ENCODE data around the gene MAF. TPM values are rescaled to one million over a fixed set of nuclear protein-coding genes. Genes with fewer than 3 reads are reported as not detected.

The MAF gene
- polyA plus RNA-seq, 1 donor from 2014 or later, result 2.1 TPM

- H3K27me3 ChIP-seq (ENCODE audit: insufficient read depth, low read depth, low read length), result no peaks in the 10 kb centered on the region
- H3K9ac ChIP-seq (ENCODE audit: low read length), result no peak overlapping the region
- H3K4me2 ChIP-seq (ENCODE audit: low read length), result no peak overlapping the region
- no peaks in the 10 kb centered on the region for H3K79me2 ChIP-seq (replicated peaks; ENCODE audit: insufficient read depth, low read length)
- no peaks in the 10 kb centered on the region for H3F3A ChIP-seq (ENCODE audit: insufficient read depth, low read length, poor library complexity, severe bottlenecking)
- no peaks in the 10 kb centered on the region for H4K20me1 ChIP-seq (ENCODE audit: insufficient read depth)
- no peak overlapping the region for H2AFZ ChIP-seq (ENCODE audit: low read depth, low read length)
- H3K9me2 ChIP-seq (ENCODE audit: insufficient read depth, low read length), result no peaks in the 10 kb centered on the region
- H3K9me3 ChIP-seq (ENCODE audit: low read length), result no peaks in the 10 kb centered on the region
- no peak for TF ChIP-seq TAF1 (IDR thresholded peaks at IDR 0.05; ENCODE audit: low read depth)
- TF ChIP-seq EP300 (conservative IDR thresholded peaks at IDR 0.05; ENCODE audit: poor library complexity, severe bottlenecking), result no peak
- H3K4me3 ChIP-seq (ENCODE audit: low read length), result no peak overlapping the region
- no peak overlapping the region for H3K27ac ChIP-seq (ENCODE audit: low read length)
- H3K36me3 ChIP-seq (ENCODE audit: insufficient read depth, low read length), result no peaks in the 10 kb centered on the region
Measured at GRCh38 chr16:79557421-79557820, 43.1 kb downstream of the MAF start.

GRCh38 chr16:79554912-79555311 lies 45.6 kb downstream of the MAF start:
- no peaks in the 10 kb centered on the region for H3K79me2 ChIP-seq (replicated peaks; ENCODE audit: insufficient read depth, low read length)
- H3K36me3 ChIP-seq (ENCODE audit: insufficient read depth, low read length), result no peaks in the 10 kb centered on the region
- H3K9ac ChIP-seq (ENCODE audit: low read length), result no peak overlapping the region
- H3K4me2 ChIP-seq (ENCODE audit: low read length), result no peak overlapping the region
- H3F3A ChIP-seq (ENCODE audit: insufficient read depth, low read length, poor library complexity, severe bottlenecking), result no peaks in the 10 kb centered on the region
- H4K20me1 ChIP-seq (ENCODE audit: insufficient read depth), result no peaks in the 10 kb centered on the region
- no peak overlapping the region for H2AFZ ChIP-seq (ENCODE audit: low read depth, low read length)
- no peak overlapping the region for H3K27ac ChIP-seq (ENCODE audit: low read length)
- H3K27me3 ChIP-seq (ENCODE audit: insufficient read depth, low read depth, low read length), result no peaks in the 10 kb centered on the region
- H3K9me2 ChIP-seq (ENCODE audit: insufficient read depth, low read length), result no peaks in the 10 kb centered on the region
- no peaks in the 10 kb centered on the region for H3K9me3 ChIP-seq (ENCODE audit: low read length)
- H3K4me3 ChIP-seq (ENCODE audit: low read length), result no peak overlapping the region
- TF ChIP-seq EZH2 (IDR thresholded peaks at IDR 0.05; ENCODE audit: borderline replicate concordance, insufficient read depth, low read length, poor library complexity, severe bottlenecking) (no peak), SMC3 (conservative IDR thresholded peaks at IDR 0.05; ENCODE audit: poor library complexity) (no peak), EP300 (conservative IDR thresholded peaks at IDR 0.05; ENCODE audit: poor library complexity, severe bottlenecking) (no peak), CTCF (IDR thresholded peaks at IDR 0.05; ENCODE audit: poor library complexity, severe bottlenecking) (no peak), TAF1 (IDR thresholded peaks at IDR 0.05; ENCODE audit: low read depth) (no peak), MXI1 (conservative IDR thresholded peaks at IDR 0.05; ENCODE audit: poor library complexity, severe bottlenecking) (no peak), REST (IDR thresholded peaks at IDR 0.05; ENCODE audit: borderline replicate concordance) (no peak), RAD21 (conservative IDR thresholded peaks at IDR 0.05) (no peak), POLR2AphosphoS5 (IDR thresholded peaks at IDR 0.05) (no peak)

- no peaks in the 10 kb centered on the region for H3K79me2 ChIP-seq (replicated peaks; ENCODE audit: insufficient read depth, low read length)
- H3K4me3 ChIP-seq (ENCODE audit: low read length), result no peak overlapping the region
- H3F3A ChIP-seq (ENCODE audit: insufficient read depth, low read length, poor library complexity, severe bottlenecking), result no peaks in the 10 kb centered on the region
- H2AFZ ChIP-seq (ENCODE audit: low read depth, low read length), result no peak overlapping the region
- no peak for TF ChIP-seq MXI1 (conservative IDR thresholded peaks at IDR 0.05; ENCODE audit: poor library complexity, severe bottlenecking)
- no peak for TF ChIP-seq POLR2AphosphoS5 (IDR thresholded peaks at IDR 0.05)
- no peak for TF ChIP-seq TAF1 (IDR thresholded peaks at IDR 0.05; ENCODE audit: low read depth)
- no peak for TF ChIP-seq EZH2 (IDR thresholded peaks at IDR 0.05; ENCODE audit: borderline replicate concordance, insufficient read depth, low read length, poor library complexity, severe bottlenecking)
- TF ChIP-seq RAD21 (conservative IDR thresholded peaks at IDR 0.05), result no peak
- no peak for TF ChIP-seq EP300 (conservative IDR thresholded peaks at IDR 0.05; ENCODE audit: poor library complexity, severe bottlenecking)
- no peak for TF ChIP-seq CTCF (IDR thresholded peaks at IDR 0.05; ENCODE audit: poor library complexity, severe bottlenecking)
- no peak for TF ChIP-seq REST (IDR thresholded peaks at IDR 0.05; ENCODE audit: borderline replicate concordance)
- TF ChIP-seq SMC3 (conservative IDR thresholded peaks at IDR 0.05; ENCODE audit: poor library complexity), result no peak
- no peak overlapping the region for H3K9ac ChIP-seq (ENCODE audit: low read length)
- no peaks in the 10 kb centered on the region for H3K27me3 ChIP-seq (ENCODE audit: insufficient read depth, low read depth, low read length)
- no peak overlapping the region for H3K4me2 ChIP-seq (ENCODE audit: low read length)
- H3K27ac ChIP-seq (ENCODE audit: low read length), result no peak overlapping the region
- no peaks in the 10 kb centered on the region for H4K20me1 ChIP-seq (ENCODE audit: insufficient read depth)
- H3K9me3 ChIP-seq (ENCODE audit: low read length), result peaks cover 2% of the 10 kb centered on the region
- H3K36me3 ChIP-seq (ENCODE audit: insufficient read depth, low read length), result no peaks in the 10 kb centered on the region
- H3K9me2 ChIP-seq (ENCODE audit: insufficient read depth, low read length), result no peaks in the 10 kb centered on the region
Measured at GRCh38 chr16:79550373-79550772, 50.2 kb downstream of the MAF start.
